A204.1 (cell line): ENCODE data around the gene KRTAP10-1.
"Not testable (repeated sequence)": the region's sequence is repeated elsewhere in the genome, so short reads cannot be mapped to it uniquely, and the experiment has no call there.

Experiments used
- FAIRE-seq: peaks from 2 replicates; lab custom pipeline; 2012; peaks lifted over from hg19 to GRCh38; lab: Jason Lieb, UNC

The KRTAP10-1 gene

DNA sequence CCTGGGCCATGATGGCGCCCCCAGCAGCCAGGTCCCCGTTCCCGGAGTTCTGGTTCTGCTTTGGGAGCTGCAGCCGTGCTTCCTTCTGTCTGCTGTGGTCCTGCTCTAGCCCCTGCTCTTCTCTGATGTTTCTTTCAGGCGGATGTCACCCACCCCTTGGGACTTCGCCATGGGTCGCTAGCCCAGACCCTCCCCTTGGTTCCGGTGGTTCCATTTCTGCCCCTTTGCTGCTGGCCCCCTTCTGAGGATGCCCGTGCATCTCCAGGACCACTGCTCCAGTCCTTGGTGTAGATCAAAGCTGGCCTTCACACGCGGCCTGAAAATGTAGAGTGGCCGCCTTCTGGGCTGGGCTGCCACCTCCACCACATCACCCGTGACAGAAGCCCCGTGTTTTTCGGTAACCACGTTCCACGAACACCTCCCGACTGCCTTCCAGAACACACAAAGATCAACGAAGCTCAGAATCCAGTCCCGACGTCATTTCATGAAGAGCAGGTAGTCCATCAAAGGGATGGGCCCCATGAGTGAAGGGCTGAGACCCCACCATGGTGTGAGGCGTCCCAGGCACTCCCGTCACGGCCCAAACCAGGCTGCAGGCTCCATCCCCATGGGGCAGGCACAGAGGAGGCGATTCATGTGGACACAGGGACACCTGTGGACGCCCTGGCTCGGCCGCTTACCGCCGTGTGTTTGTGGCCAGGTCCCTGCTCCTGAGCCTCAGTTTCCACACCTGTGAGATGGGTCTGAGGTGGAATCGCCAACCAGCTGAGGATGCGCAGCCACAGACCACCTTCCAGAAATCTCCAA lies 24.4 kb downstream of the KRTAP10-1 start:
- FAIRE-seq: no peak

DNA sequence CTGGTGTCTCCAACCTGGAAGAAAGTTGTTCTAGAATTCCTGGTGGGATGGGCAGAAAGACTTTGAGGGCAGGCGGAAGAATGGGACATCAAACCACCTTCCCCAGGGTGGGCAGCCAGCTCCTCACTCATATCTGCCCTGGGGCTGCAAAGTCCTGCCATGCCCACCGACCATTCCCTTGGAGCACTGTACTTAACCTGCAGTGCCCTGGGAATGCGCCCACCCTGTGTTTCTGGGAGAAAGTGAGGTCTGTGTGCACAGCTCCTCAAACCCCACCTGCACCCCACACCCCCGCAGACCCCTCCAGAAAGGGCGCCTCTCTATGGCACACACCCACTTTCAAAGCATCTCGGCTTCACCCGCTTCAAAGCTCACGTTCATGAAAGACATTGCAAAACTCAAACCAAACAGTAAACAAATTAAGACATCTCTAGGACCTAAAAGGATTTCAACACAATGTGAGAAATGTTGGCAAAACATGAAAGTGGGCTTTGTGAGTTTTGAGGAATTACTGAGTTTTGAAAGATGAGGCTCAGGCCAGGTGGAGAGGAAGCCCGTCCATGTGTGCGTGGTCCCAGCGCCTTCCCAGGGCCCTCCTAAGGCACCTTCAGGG lies 25.1 kb downstream of the KRTAP10-1 start:
- no peak for FAIRE-seq

DNA sequence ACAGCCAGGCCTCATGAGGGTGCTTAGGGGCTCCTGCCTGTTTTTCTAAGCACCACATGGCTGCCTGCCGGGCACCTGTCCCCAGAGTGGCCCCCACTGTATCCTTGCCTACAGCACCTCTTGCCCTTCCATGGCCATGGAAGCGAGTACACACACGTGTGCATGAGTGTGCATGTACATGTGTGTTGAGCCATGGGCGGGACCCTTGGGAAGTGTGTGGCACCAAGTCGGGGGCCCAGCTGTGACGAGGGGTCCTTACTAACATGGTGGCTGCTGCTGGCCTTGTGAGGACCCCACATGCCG lies 25.8 kb downstream of the KRTAP10-1 start:
- no peak for FAIRE-seq

DNA sequence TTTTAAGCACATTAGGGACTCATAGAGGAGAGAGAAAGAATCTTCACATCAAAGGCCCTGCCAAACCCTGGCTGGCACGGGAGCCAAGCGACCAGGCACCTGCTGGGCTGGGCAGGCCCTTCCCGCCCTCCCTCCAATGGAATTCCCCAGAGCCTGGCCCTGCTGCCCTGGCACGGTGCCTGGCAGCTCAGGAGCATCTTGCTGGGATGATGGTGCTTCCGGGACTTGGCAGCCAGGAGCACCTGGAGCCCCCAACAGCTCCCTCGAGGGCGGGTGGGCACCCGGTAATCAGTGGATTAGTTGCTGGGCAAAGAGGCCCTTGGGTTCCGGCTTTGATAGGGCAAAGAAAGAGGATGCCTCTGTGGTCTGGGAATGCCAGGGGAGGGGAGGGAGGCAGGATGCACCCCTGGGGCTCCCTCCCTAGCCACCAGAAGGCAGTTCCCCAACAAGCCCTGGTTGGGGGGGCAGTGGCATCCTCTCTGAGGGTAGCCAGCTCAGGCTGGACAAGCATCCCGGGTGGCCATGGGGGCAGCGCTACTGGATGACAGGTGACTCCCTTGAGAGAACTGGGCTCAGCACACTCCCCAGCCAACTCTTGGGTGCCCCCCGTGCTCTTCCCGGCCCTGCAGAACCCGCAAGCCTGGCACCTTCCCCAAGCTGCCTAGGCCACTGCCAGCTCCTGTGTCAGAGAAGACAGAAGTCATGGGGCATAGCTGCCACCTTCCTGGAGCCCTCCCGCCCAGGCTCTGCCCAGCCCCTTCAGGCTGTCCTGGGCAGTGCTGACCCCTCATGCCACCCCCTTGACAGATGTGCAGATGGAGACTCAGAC lies 26.4 kb downstream of the KRTAP10-1 start:
- FAIRE-seq: no peak

DNA sequence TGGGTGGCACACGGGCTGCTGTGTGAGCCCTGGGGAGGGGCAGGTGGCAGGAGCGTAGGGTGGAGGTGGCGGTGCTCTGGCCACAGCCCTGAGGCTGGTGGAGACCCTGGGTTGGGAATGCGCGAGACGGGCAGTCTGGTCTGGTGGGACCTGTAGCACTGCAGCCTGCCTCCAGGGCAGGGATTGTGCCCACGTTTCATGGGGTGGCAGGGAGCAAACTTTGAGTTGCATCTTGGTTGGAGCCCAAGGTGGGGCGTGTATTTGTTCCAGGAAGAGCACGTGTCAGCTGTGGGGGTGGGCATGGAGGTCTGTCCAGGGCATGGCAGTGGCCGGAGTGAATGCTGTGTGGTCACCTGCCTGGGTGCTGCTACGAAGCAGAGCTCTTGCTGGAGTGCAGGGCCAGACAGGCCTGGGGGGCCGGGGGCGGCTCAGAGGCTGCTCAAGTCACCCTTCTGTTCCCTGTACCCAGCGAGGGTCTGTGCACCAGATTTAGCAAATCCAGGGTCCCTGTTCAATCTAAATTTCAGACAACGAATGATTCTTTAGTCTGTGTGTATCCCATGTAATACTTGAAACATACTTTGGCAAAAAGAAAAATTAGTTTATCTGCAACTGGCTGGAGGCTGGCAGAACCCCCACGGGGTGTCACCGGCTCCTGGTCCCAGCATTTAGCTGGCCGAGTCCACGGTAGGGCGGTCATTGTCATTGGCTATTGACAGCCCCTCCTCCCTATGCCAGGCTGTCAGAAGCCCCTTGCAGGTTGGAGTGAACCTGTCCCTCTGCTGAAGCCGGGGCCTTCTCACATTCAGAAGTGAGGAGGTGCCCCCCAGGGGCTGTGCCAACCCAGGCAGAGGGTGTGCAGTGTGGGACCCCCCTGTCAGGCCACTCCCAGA lies 27.3 kb downstream of the KRTAP10-1 start:
- FAIRE-seq: no peak

DNA sequence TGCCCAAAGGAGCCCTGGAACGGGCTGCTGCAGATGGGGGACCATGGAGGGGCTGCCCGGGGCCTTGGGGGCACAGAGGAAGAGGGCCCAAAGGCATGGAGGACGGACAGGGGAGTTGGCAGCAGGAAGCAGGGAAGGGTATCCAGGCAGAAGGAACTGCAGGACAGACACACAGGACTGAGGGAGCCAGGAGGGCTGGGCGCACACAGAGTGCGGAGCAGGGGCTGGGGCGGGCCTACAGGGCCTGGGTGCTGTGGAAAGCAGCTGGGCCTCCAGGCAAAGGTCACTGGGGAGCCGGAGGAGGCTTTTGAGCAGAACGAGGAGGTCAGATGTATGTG lies 28.1 kb downstream of the KRTAP10-1 start:
- FAIRE-seq: no peak

DNA sequence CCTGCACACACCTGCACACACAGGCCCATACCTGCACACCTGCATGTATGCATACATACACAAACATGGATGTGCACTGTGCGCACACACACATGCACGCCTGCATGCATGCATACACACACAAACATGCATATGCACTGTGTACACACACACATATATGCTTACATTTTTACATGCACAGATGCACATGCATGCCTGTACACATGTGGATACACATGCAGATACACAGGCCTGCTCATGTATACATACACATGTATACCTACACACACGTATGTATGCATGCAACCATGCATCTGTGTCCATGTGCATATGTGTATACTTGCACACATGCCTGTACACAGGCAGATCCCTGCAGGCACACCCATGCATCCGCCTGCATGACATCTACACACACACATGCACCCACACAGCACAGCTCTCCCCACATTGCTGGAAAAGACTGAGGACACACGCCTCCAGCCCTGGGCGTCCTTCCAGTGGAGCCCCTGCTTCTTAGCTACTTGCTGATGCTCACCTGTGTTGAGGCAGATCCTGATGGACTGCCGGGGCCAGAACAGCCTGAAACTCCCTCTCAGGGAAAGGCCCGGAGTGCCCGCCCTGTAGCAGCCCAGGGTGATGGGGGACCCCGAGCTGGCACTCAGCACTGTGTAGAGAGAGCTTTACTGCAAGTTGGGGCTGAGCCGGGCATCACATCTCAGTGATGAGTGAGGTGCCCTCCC lies 28.6 kb downstream of the KRTAP10-1 start:
- no peak for FAIRE-seq

DNA sequence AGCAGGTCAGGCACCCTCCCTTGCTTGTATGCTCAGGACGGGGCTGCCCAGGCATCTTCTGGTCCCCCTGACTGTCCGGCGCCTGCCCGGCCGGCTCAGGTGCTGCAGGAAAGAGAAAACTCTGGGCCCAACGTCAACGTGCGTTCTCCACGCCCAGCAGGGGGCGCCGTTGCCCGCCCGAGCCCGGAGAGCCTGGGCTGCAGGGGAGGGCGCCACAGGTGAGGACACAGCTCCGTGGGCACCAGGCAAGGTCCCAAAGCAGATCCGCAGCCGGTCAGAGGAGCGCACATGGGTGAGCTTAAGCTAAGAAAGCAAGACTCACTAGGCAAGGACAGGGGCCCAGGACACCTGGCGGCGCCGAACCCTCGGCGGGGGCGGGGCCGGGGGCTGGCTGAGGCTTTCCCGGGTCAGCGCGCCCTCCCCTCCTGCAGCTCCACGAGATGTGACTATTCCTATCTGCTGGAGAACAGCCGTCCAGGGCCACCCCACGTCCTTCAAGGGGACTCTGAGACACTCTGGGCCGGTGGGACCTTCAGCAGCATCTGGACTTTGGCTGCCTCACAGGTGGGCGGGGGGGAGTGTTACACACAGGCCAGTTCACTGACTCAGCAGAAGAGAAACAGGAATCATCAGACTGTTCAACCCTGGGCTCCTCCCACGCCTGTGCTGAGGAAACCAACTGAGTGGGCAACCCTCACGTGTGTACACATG lies 29.3 kb downstream of the KRTAP10-1 start:
- FAIRE-seq: no peak

DNA sequence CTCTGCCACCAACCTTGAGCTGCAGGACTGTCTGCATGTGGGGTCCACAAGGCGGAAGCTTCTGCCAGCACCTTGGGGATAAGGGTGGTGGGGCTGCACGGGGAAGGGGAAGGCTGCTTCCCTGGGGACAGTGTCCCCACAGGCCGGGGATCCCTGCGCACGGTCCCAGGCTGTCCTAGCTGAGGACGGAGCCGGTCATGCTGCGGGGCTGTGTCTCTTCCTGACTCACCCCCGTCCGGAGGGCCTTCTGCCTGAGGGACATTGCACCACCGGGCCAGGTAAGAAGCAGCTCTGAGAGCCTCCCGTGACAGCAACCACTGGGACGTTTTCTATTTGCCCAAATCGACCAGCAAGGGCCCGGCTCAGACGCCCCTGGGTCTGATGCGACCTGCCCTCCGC lies 29.9 kb downstream of the KRTAP10-1 start:
- FAIRE-seq: no peak

DNA sequence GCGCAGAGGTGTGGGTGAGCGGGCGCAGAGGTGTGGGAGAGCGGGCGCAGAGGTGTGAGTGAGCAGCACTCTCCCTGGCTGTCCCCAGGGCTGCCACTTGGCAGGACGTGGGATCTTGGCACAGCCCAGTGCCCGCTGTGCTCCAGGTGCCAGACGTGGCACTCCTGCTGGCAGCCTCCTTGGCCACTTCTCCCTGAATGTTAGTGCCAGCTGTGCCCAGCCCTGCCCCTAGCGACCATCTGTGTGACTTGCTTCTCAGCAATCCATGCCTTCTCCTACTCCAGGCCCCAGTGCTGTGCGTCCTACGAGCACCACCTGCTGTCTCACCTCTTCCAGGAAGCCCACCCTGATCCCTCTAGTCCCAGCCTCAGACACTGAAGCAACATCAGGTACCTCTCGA lies 30.5 kb downstream of the KRTAP10-1 start:
- no peak for FAIRE-seq

DNA sequence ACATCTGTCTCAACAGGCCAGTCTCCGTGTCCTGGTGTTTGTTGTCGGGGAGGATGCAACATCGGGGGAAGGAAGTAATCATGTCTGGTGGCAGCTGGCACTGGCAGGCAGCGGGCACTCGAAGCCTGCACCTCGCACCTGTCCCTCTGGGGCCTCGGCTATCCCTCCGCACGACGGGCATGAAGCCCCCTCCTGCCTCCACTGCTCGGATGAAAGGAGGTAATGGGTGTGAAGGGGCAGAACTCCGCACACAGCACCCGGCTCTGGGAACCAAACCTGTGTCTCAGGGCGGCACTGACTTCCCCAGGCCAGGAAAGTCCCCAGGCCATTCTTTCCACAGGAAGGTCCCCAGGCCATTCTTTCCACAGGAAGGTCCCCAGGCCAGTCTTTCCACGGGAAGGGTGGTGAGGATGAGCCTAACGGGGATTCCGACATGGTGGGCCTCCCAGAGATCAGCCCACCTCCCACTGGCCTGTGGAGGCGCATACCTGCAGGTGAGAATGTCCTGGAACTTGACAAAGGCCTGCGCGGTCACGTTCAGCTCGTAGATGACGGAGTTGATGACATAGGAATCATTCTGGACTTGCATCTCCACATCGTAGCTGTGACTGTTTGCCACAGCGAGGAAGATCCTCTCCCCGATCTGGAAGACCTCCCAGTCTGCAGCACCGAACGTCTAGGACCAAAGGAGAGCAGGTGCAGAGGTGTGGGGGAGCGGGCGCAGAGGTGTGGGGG lies 31.1 kb downstream of the KRTAP10-1 start:
- FAIRE-seq: no peak

DNA sequence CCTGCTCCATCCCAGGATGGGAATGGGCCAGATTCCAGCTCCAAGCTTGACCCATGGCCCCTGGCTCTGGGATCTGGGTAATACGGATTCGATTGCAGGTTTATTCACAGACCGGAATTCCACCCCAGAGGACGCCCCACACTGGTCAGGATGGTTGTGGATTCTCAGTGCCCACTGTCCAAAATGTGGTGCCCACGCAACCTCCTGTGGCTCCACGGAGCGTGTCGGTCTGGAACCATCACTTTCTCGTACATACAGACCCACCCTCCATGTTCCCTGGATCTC lies 31.6 kb downstream of the KRTAP10-1 start:
- no peak for FAIRE-seq

DNA sequence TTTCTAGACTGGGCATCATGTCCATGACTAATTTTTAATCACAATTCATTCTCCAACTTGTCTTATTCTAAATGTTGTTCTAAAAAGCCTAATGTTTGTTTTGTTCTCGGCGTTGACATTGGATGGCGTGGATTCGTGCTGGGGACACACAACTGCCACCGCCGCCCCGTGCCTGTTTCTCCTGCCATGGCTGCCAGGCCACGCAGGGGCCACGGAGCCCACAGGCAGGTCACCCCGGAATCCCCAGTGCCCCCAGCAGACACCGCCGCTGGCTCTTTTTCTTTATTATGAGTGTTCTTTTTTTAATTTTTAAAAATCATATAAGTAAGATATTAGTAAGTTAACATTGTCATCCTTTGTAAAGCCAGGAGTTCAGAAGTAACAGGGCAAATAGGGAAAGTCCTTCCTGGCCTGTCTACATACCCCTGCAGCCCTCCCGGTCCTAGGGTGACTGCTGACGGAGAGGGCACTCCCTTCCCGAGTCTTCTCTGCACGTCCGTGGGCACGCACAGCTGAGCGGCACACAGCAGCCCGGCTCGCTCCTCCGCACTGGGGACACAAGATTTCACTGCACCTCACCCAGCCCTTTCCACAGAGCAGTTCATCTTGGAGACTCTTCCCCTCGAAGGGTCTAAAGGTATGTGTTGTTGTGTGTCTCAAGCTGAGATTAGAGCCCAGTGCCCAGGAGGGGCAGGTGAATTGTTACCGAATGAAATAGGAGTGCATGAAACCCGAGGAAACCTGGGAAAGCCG lies 32.1 kb downstream of the KRTAP10-1 start:
- no peak for FAIRE-seq

DNA sequence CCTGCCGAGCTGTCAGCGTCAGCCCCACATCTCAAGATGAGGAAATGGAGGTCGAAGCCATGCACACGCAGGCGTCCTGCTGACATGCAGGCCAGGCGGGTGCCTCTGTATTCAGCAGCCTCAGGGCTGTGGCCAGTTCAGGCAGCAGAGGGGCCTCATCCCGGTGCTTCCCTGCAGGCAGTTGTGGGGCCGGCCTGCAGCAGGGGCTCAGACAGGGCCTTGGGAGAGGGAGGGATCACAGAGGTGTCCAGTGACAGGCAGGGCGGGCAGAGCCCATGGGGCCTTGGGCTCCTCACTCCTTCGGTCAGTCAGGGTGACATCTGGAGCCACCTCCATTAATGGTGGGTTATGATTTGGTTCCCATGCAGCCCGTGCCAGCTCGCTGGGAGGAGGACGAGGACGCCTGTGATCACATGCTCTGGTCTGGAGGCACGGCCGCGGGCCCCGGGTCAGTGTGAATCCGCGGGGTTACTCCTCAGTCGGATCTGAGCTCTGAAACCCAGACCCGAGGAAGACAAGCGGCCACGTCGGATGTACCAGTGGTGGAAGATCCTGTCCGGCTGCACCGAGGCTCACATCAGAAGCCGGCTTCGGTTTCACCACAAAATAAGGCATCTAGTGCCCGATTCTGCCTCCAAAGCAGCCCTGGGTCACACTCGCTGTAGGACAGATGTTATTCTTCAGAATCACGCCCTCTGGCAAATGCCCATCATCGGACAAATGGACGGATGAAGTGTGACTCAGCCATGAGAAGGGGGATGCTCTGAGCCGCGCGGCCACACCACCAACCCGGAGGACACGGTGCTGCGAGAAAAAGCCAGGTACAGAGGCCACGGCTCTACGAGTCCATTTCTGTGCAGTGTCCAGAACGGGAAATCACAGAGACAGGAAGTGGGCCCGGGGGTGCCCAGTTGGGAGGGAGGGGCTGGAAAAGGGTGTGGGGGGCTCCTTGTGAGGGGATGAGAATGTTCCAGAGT lies 33.4 kb downstream of the KRTAP10-1 start:
- FAIRE-seq: no peak

DNA sequence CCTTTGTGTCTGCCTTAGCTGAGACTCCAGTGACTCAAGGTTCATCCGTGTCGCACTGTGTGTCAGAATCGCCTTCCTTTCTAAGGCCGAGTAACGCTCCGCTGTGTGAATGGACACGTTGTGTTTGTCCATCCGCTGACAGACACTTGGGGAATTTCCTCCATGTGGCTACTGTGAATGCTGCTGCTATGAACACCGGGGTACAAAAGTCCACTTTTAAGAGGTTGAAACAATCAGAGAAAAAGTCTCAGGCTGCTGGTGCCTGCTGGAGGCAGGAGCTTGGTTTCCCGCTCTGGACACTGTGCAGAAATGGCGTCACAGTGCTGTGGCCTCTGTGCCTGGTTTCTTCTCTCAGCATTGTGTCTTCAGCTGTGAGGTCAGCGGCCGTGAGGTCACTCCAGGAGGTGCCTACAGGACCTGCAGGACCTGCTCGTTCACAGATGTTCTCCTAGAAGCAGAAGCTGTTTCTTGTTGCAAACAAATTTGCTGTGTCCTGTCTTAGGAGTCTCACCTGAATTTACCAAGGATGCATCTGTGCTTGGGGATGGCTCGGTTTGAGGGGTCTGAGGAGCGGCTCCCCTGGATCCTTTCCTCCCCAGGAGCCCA lies 34.2 kb downstream of the KRTAP10-1 start:
- FAIRE-seq: no peak

DNA sequence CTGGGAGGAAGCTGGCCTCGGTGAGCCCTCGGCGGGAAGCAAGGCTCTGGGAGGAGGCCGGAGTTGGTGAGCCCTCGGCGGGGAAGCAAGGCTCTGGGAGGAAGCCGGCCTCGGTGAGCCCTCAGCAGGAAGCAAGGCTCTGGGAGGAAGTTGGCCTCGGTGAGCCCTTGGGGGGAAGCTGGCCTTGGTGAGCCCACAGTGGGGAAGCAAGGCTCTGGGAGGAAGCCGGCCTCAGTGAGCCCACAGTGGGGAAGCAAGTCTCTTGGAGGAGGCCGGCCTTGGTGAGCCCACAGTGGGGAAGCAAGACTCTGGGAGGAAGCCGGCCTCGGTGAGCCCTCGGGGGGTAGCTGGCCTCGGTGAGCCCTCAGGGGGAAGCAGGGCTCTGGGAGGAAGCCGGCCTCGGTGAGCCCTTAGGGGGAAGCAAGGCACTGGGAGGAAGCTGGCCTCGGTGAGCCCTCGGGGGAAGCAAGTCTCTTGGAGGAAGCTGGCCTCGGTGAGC lies 36.0 kb downstream of the KRTAP10-1 start:
- FAIRE-seq: no peak

DNA sequence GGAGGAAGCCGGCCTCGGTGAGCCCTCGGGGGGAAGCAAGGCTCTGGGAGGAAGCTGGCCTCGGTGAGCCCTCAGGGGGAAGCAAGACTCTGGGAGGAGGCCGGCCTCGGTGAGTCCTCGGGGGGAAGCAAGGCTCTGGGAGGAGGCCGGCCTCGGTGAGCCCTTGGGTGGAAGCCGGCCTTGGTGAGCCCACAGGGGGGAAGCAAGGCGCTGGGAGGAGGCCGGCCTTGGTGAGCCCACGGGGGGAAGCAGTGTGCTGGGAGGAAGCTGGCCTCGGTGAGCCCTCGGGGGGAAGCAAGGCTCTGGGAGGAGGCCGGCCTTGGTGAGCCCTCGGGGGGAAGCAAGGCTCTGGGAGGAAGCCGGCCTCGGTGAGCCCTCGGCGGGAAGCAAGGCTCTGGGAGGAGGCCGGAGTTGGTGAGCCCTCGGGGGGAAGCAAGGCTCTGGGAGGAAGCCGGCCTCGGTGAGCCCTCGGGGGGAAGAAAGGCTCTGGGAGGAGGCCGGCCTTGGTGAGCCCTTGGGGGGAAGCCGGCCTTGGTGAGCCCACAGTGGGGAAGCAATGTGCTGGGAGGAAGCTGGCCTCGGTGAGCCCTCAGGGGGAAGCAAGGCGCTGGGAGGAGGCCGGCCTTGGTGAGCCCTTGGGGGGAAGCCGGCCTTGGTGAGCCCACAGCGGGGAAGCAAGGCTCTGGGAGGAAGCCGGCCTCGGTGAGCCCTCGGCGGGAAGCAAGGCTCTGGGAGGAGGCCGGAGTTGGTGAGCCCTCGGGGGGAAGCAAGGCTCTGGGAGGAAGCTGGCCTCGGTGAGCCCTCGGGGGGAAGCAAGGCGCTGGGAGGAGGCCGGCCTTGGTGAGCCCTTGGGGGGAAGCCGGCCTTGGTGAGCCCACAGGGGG lies 36.7 kb downstream of the KRTAP10-1 start:
- not testable (repeated sequence) for FAIRE-seq
